ENCODE data around the gene ARAF. TPM values are rescaled to one million over a fixed set of nuclear protein-coding genes. Genes with fewer than 3 reads are reported as not detected.

The ARAF gene
- total and polyA plus RNA-seq, 2 of the 13 experiments (the other 11 are each of a cell fraction or from before 2014, with no cell fraction given) = 18.0 to 33.1 TPM

DNA sequence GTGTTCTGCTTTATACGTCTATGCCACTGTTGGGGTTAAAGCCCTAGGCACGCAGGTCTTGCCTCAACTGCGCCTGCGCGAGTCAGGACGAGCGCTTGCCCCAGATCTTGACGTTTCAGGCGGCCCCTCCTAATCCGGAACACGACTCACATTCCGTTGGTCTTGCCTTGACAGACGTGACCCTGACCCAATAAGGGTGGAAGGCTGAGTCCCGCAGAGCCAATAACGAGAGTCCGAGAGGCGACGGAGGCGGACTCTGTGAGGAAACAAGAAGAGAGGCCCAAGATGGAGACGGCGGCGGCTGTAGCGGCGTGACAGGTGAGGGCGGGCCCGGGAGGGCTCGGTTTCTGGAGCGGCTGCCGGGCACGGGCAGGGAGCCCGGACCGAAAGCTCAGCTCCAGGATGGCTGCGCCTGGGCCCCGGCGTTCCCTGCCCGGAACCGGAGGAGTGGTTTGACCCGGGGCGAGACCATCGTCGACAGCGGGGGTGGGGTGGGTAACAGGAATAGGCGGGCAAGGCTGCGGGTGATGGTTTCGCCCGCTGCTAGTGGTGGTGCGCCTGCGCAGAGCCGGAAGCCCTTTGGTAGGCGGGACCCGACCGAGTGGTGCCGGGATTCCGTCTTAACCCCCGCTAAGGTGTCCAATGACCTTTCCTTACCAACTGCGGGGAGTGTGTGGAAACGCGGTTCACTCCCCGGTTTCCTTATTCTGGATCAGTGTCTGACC is at the start of gene ARAF (continued):
- TF ChIP-seq ZFP82 (CRISPR knock-in tag; IDR thresholded peaks at IDR 0.05; ENCODE audit: borderline replicate concordance) = 0 out of 2 replicates have a peak, but pooled peaks have one; percentile 35
- no peak for TF ChIP-seq MBD4 (IDR thresholded peaks at IDR 0.05; ENCODE audit: borderline replicate concordance, low read length)
- TF ChIP-seq TSC22D2 (CRISPR knock-in tag; IDR thresholded peaks at IDR 0.05; ENCODE audit: borderline replicate concordance) = no peak
- TF ChIP-seq ZNF143 (CRISPR knock-in tag; IDR thresholded peaks at IDR 0.05) = peak; percentile 39; the same call in 1 of the 2 replicates
- TF ChIP-seq, protein P1, sequence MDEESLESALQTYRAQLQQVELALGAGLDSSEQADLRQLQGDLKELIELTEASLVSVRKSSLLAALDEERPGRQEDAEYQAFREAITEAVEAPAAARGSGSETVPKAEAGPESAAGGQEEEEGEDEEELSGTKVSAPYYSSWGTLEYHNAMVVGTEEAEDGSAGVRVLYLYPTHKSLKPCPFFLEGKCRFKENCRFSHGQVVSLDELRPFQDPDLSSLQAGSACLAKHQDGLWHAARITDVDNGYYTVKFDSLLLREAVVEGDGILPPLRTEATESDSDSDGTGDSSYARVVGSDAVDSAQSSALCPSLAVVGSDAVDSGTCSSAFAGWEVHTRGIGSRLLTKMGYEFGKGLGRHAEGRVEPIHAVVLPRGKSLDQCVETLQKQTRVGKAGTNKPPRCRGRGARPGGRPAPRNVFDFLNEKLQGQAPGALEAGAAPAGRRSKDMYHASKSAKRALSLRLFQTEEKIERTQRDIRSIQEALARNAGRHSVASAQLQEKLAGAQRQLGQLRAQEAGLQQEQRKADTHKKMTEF (CRISPR knock-in tag; IDR thresholded peaks at IDR 0.05) = peak; percentile 60; the same call in 1 of the 2 replicates
- no peak for TF ChIP-seq ZZZ3 (CRISPR knock-in tag; IDR thresholded peaks at IDR 0.05; ENCODE audit: borderline replicate concordance)
- peak; percentile 62 for TF ChIP-seq KAT8 (CRISPR knock-in tag; IDR thresholded peaks at IDR 0.05)
- TF ChIP-seq, protein P2, sequence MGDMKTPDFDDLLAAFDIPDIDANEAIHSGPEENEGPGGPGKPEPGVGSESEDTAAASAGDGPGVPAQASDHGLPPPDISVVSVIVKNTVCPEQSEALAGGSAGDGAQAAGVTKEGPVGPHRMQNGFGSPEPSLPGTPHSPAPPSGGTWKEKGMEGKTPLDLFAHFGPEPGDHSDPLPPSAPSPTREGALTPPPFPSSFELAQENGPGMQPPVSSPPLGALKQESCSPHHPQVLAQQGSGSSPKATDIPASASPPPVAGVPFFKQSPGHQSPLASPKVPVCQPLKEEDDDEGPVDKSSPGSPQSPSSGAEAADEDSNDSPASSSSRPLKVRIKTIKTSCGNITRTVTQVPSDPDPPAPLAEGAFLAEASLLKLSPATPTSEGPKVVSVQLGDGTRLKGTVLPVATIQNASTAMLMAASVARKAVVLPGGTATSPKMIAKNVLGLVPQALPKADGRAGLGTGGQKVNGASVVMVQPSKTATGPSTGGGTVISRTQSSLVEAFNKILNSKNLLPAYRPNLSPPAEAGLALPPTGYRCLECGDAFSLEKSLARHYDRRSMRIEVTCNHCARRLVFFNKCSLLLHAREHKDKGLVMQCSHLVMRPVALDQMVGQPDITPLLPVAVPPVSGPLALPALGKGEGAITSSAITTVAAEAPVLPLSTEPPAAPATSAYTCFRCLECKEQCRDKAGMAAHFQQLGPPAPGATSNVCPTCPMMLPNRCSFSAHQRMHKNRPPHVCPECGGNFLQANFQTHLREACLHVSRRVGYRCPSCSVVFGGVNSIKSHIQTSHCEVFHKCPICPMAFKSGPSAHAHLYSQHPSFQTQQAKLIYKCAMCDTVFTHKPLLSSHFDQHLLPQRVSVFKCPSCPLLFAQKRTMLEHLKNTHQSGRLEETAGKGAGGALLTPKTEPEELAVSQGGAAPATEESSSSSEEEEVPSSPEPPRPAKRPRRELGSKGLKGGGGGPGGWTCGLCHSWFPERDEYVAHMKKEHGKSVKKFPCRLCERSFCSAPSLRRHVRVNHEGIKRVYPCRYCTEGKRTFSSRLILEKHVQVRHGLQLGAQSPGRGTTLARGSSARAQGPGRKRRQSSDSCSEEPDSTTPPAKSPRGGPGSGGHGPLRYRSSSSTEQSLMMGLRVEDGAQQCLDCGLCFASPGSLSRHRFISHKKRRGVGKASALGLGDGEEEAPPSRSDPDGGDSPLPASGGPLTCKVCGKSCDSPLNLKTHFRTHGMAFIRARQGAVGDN (CRISPR knock-in tag; IDR thresholded peaks at IDR 0.05) = peak; percentile 79
- TF ChIP-seq, protein P3, sequence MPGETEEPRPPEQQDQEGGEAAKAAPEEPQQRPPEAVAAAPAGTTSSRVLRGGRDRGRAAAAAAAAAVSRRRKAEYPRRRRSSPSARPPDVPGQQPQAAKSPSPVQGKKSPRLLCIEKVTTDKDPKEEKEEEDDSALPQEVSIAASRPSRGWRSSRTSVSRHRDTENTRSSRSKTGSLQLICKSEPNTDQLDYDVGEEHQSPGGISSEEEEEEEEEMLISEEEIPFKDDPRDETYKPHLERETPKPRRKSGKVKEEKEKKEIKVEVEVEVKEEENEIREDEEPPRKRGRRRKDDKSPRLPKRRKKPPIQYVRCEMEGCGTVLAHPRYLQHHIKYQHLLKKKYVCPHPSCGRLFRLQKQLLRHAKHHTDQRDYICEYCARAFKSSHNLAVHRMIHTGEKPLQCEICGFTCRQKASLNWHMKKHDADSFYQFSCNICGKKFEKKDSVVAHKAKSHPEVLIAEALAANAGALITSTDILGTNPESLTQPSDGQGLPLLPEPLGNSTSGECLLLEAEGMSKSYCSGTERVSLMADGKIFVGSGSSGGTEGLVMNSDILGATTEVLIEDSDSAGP (CRISPR knock-in tag; IDR thresholded peaks at IDR 0.05; ENCODE audit: borderline replicate concordance) = peak; percentile 62; the same call in 1 of the 2 replicates
- TF ChIP-seq ZFP90 (CRISPR knock-in tag; IDR thresholded peaks at IDR 0.05; ENCODE audit: borderline replicate concordance) = no peak
- TF ChIP-seq WIZ (CRISPR knock-in tag; IDR thresholded peaks at IDR 0.05) = no peak
- TF ChIP-seq ZNF564 (CRISPR knock-in tag; IDR thresholded peaks at IDR 0.05) = no peak
- TF ChIP-seq TAF1 (CRISPR knock-in tag; IDR thresholded peaks at IDR 0.05) = peak; percentile 73
- TF ChIP-seq ERF (CRISPR knock-in tag; IDR thresholded peaks at IDR 0.05) = 0 out of 2 replicates have a peak, but pooled peaks have one; percentile 31
- no peak for TF ChIP-seq BCL6 (CRISPR knock-in tag; IDR thresholded peaks at IDR 0.05)
- TF ChIP-seq SAFB2 (CRISPR knock-in tag; IDR thresholded peaks at IDR 0.05; ENCODE audit: borderline replicate concordance, low read depth) = 0 out of 2 replicates have a peak, but pooled peaks have one; percentile 40
- no peak for TF ChIP-seq MZF1 (CRISPR knock-in tag; IDR thresholded peaks at IDR 0.05; ENCODE audit: borderline replicate concordance)
- TF ChIP-seq SALL2 (CRISPR knock-in tag; IDR thresholded peaks at IDR 0.05) = 0 out of 2 replicates have a peak, but pooled peaks have one; percentile 46
- TF ChIP-seq FOXA3 (CRISPR knock-in tag; IDR thresholded peaks at IDR 0.05) = 0 out of 2 replicates have a peak, but pooled peaks have one; percentile 18
- TF ChIP-seq AGO2 (optimal IDR thresholded peaks at IDR 0.05; ENCODE audit: low read depth, low read length) = peak; percentile 47
- TF ChIP-seq ASH2L (IDR thresholded peaks at IDR 0.05; ENCODE audit: insufficient read length, low read depth, low read length) = peak; percentile 82
- no peak for TF ChIP-seq ZNF547 (CRISPR knock-in tag; IDR thresholded peaks at IDR 0.05)
